HG02884 (cell line): ENCODE measurements around the gene FRYL.
A peak's percentile ranks its signal among the peaks of the same experiment; 100 is the strongest.
"Not testable (repeated sequence)": the region's sequence is repeated elsewhere in the genome, so short reads cannot be mapped to it uniquely, and the experiment has no call there.

Experiments
- ATAC-seq: cut with Tn5 transposase; IDR thresholded peaks from one replicate; pipeline ENCODE4 v1.9.1; 2021; ENCODE audit warnings: mild to moderate bottlenecking, moderate library complexity; ENCODE audit not compliant: unreplicated experiment

The FRYL gene

GRCh38 chr4:48704091-48704802 is 75.8 kb downstream of the FRYL start:
- no peak for ATAC-seq

GRCh38 chr4:48699475-48699874 is 80.6 kb downstream of the FRYL start:
- ATAC-seq = no peak

- no peak for ATAC-seq
Measured at GRCh38 chr4:48698029-48698971, 81.8 kb downstream of the FRYL start.

- ATAC-seq = not testable (repeated sequence)
Measured at GRCh38 chr4:48697516-48697915, 82.6 kb downstream of the FRYL start.

- ATAC-seq = no peak
Measured at GRCh38 chr4:48694824-48695223, 85.3 kb downstream of the FRYL start.

GRCh38 chr4:48693856-48694574 is 86.1 kb downstream of the FRYL start:
- no peak for ATAC-seq

GRCh38 chr4:48692897-48693296 is 87.2 kb downstream of the FRYL start:
- no peak for ATAC-seq

GRCh38 chr4:48692044-48692443 is 88.0 kb downstream of the FRYL start:
- no peak for ATAC-seq

GRCh38 chr4:48688953-48689352 is 91.1 kb downstream of the FRYL start:
- ATAC-seq = no peak

- no peak for ATAC-seq
Measured at GRCh38 chr4:48687313-48688051, 92.6 kb downstream of the FRYL start.

- ATAC-seq = no peak
Measured at GRCh38 chr4:48686369-48686768, 93.7 kb downstream of the FRYL start.

- peak; percentile 75 for ATAC-seq
Measured at GRCh38 chr4:48683784-48684666, 96.1 kb downstream of the FRYL start.

GRCh38 chr4:48682870-48683269 is 97.2 kb downstream of the FRYL start:
- not testable (repeated sequence) for ATAC-seq

GRCh38 chr4:48681856-48682255 is 98.2 kb downstream of the FRYL start:
- ATAC-seq = peak; percentile 78

GRCh38 chr4:48680848-48681568 is 99.1 kb downstream of the FRYL start:
- no peak for ATAC-seq

- ATAC-seq = no peak
Measured at GRCh38 chr4:48673537-48673936, 106.5 kb downstream of the FRYL start.

GRCh38 chr4:48670587-48670986 is 109.5 kb downstream of the FRYL start:
- no peak for ATAC-seq

GRCh38 chr4:48669086-48669485 is 111.0 kb downstream of the FRYL start:
- ATAC-seq = no peak
